SU-DHL-6 (cell line): Measurements from ENCODE around the gene CYP21A2.

Experiments used
- H2AFZ ChIP-seq: fragments of 200-600 bp; sonication (generic); 2 replicates; pipeline ENCODE4 v1.6.1; 2014; ENCODE audit warnings: low read depth, mild to moderate bottlenecking, moderate library complexity, mixed read lengths, antibody characterized with exemption, low read length; ENCODE audit not compliant: severe bottlenecking
- H3F3A ChIP-seq: fragments of 200-600 bp; shearing (Covaris generic); 2 replicates; pipeline ENCODE4 v1.6.0; 2016; ENCODE audit warnings: antibody characterized with exemption, mild to moderate bottlenecking; ENCODE audit not compliant: insufficient read depth
- H3K27ac ChIP-seq: fragments of 200-600 bp; sonication (generic); 2 replicates; pipeline ENCODE4 v1.5.1; 2016; ENCODE audit warnings: low read depth, mild to moderate bottlenecking, low read length, moderate library complexity, mixed read lengths
- H3K27me3 ChIP-seq: fragments of 200-600 bp; sonication (generic), shearing (Covaris generic); 2 replicates; pipeline ENCODE4 v1.6.0; 2014; ENCODE audit warnings: mild to moderate bottlenecking, low read length
- H3K36me3 ChIP-seq: fragments of 200-600 bp; sonication (generic); 2 replicates; pipeline ENCODE4 v1.6.1; 2014; ENCODE audit warnings: mild to moderate bottlenecking, low read length, mixed read lengths
- H3K4me2 ChIP-seq: fragments of 300-600, 200-600 bp; shearing (Covaris generic), sonication (generic); 2 replicates; pipeline ENCODE4 v1.6.0; 2014; ENCODE audit warnings: low read length, low read depth, mild to moderate bottlenecking; ENCODE audit not compliant: poor library complexity, severe bottlenecking
- H3K4me3 ChIP-seq: fragments of 200-600 bp; sonication (generic); 2 replicates; pipeline ENCODE4 v1.5.1; 2014; ENCODE audit warnings: antibody characterized with exemption, low read length, mild to moderate bottlenecking, mixed read lengths; ENCODE audit not compliant: insufficient read depth, poor library complexity, severe bottlenecking
- H3K79me2 ChIP-seq: fragments of 200-600 bp; sonication (generic); 2 replicates; pipeline ENCODE4 v1.6.1; 2014; ENCODE audit warnings: mild to moderate bottlenecking, low read length, moderate library complexity; ENCODE audit not compliant: insufficient read depth
- H3K9ac ChIP-seq: fragments of 200-600 bp; sonication (generic); 2 replicates; pipeline ENCODE4 v1.7.0; 2014; ENCODE audit warnings: mild to moderate bottlenecking, low read length
- H3K9me2 ChIP-seq: fragments of 200-600 bp; sonication (generic); replicated peaks from 2 replicates; pipeline ENCODE4 v1.6.1; 2014; ENCODE audit warnings: low read length; ENCODE audit not compliant: insufficient read depth
- H3K9me3 ChIP-seq: fragments of 200-600 bp; sonication (generic); 2 replicates; pipeline ENCODE4 v1.6.1; 2014; ENCODE audit warnings: low read length, mixed read lengths; ENCODE audit not compliant: insufficient read depth
- H4K20me1 ChIP-seq: fragments of 200-600 bp; sonication (generic); 2 replicates; pipeline ENCODE4 v1.6.1; 2014; ENCODE audit warnings: low read depth, mild to moderate bottlenecking, antibody characterized with exemption, low read length, moderate library complexity, mixed read lengths
- CTCF ChIP-seq: fragments of 200-600 bp; sonication (generic); IDR thresholded peaks from one replicate; pipeline ENCODE4 v1.5.1; 2017; ENCODE audit warnings: antibody characterized with exemption, mild to moderate bottlenecking, low read length, moderate library complexity; ENCODE audit not compliant: insufficient read depth, poor library complexity, severe bottlenecking
- EZH2phosphoT487 ChIP-seq: fragments of 200-600 bp; sonication (generic), shearing (Covaris generic); conservative IDR thresholded peaks from 2 replicates; pipeline ENCODE4 v1.6.1; 2018; ENCODE audit warnings: mild to moderate bottlenecking, antibody characterized with exemption, low read length, moderate library complexity, mixed read lengths

CYP21A2 gene

GRCh38 chr6:32069460-32069859 is 31.2 kb downstream of the CYP21A2 start:
- Histone ChIP-seq H3K79me2 (no peaks in the 10 kb centered on the region), H3F3A (no peaks in the 10 kb centered on the region), H3K4me2 (no peak overlapping the region), H3K9me3 (no peaks in the 10 kb centered on the region), H4K20me1 (no peaks in the 10 kb centered on the region), H3K4me3 (no peak overlapping the region), H3K27ac (no peak overlapping the region), H3K36me3 (no peaks in the 10 kb centered on the region), H3K9ac (no peak overlapping the region), H2AFZ (no peak overlapping the region), H3K27me3 (no peaks in the 10 kb centered on the region), H3K9me2 (no peaks in the 10 kb centered on the region)
- no peak for TF ChIP-seq CTCF
- no peak for TF ChIP-seq EZH2phosphoT487

- Histone ChIP-seq H3K4me2 (no peak overlapping the region), H3K4me3 (no peak overlapping the region), H3K36me3 (no peaks in the 10 kb centered on the region), H3K27me3 (no peaks in the 10 kb centered on the region), H3K27ac (no peak overlapping the region), H2AFZ (no peak overlapping the region), H3K79me2 (no peaks in the 10 kb centered on the region), H3K9me3 (no peaks in the 10 kb centered on the region), H3K9me2 (no peaks in the 10 kb centered on the region), H3F3A (no peaks in the 10 kb centered on the region), H4K20me1 (no peaks in the 10 kb centered on the region), H3K9ac (no peak overlapping the region)
- no peak for TF ChIP-seq CTCF
- no peak for TF ChIP-seq EZH2phosphoT487
Measured at GRCh38 chr6:32069878-32070515, 31.8 kb downstream of the CYP21A2 start.

- Histone ChIP-seq H3K4me2 (no peak overlapping the region), H3K9ac (no peak overlapping the region), H3K79me2 (no peaks in the 10 kb centered on the region), H3K36me3 (no peaks in the 10 kb centered on the region), H3F3A (no peaks in the 10 kb centered on the region), H3K27ac (no peak overlapping the region), H3K4me3 (no peak overlapping the region), H3K9me2 (no peaks in the 10 kb centered on the region), H2AFZ (no peak overlapping the region), H4K20me1 (no peaks in the 10 kb centered on the region), H3K27me3 (no peaks in the 10 kb centered on the region), H3K9me3 (no peaks in the 10 kb centered on the region)
- no peak for TF ChIP-seq EZH2phosphoT487
- no peak for TF ChIP-seq CTCF
Measured at GRCh38 chr6:32070814-32071543, 32.8 kb downstream of the CYP21A2 start.
